ENCODE results near the gene CD200R1L.

DNA sequence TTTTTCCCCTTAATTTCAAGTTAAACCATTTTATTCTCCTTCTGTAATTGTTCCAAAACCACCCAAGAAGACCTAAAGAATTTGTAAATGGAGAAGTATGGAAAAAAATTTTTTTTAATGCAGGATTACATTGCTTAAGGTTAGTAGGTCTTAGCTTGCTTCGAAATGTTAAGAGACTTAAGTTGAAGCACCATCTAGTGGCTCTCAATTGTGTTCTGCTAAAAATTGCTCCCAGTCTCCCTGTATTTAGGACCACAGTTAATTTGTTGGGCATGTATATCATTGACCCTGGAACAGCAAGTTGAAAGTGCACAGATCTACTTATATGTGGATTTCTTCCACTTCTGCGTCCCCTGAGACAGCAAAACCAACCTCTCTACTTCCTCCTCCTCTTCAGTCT lies 32.4 kb downstream of the CD200R1L start:
- TF ChIP-seq EZH2phosphoT487 (IDR thresholded peaks at IDR 0.05; ENCODE audit: insufficient read depth, low read depth): no peak
- TF ChIP-seq EZH2 (IDR thresholded peaks at IDR 0.05; ENCODE audit: insufficient read depth, poor library complexity, severe bottlenecking): no peak

Measured in GM23248 (cell line).